HG03439 (cell line): ENCODE measurements around the gene ADAM11.

Experiments
- ATAC-seq: cut with Tn5 transposase; IDR thresholded peaks from one replicate; pipeline ENCODE4 v1.9.1; 2021; ENCODE audit warnings: mild to moderate bottlenecking, moderate library complexity; ENCODE audit not compliant: unreplicated experiment

The ADAM11 gene

DNA sequence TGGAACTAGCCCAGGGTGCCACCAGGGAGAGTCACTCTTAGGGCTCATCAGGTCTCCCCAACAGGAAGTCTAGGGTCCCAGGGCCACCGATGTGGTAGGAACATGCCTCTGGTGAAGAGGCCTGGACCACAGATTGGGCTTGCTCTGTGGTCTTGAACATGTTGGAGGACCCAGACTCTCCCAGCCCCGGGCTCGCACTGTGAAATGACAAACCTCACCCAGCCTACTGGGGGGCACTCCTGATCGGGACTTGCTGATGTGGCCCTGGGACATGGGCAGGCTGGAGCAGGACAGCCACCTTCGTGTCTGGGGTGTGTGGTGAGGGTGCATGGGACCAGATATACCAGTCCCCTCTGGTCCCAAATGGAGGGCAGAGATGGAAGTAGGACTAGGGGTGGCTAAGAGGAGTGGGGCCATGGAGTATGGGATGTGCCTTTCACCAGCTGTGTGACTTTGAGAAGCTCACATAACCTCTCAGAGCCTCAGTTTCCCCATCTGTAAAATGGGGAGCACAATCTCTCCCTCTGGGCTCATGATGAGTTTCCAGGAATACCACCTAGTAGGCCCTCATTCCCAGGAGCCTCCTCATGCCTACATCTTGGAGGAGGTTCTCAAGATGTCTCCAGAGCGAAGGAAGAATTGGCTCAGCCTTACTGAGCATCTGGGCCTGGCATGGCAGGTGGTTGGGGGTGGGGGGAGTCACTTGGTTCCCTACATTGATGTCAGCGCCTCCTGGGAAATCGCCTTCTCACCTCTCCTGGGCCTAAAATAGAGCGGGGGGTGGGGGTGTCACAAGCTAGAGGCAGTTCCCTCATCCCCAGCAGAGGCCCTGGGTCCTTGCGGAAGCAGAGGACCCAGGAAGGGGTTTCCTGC lies 1.5 kb upstream of the ADAM11 start:
- ATAC-seq, result no peak

- no peak for ATAC-seq
Measured at GRCh38 chr17:44757918-44758413, 822 bp upstream of the ADAM11 start.

DNA sequence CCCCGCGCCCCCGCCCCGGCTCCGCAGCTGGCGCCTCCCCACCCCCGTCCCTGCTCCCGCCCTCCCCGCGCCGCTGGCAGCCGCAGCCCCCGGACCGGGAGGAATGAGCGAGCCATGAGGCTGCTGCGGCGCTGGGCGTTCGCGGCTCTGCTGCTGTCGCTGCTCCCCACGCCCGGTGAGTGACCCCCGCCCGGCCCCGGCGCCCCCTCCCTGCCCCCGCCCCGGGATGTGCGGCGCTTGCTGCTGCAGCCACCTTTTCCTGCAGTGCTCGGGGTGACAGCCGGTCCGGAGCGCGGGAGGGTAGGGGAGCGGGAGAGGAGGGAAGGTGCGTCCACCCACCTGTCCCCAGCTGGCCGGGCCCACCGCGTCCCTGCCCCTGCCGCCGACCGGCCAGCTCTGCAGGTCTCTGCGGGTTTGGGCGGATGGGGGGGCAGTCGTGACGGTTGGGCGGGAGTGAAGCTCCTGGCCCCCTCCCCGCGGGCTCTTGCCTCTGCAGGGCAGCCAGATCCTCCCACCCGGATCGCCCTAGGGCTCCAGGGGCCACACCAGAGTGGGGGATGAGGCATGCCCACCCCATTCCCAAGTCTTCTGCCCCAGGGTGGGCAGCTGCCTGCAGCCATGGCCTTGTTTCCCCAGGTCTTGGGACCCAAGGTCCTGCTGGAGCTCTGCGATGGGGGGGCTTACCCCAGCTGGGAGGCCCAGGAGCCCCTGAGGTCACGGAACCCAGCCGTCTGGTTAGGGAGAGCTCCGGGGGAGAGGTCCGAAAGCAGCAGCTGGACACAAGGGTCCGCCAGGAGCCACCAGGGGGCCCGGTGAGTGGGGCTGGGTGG lies 513 bp downstream of the ADAM11 start:
- ATAC-seq, result no peak

DNA sequence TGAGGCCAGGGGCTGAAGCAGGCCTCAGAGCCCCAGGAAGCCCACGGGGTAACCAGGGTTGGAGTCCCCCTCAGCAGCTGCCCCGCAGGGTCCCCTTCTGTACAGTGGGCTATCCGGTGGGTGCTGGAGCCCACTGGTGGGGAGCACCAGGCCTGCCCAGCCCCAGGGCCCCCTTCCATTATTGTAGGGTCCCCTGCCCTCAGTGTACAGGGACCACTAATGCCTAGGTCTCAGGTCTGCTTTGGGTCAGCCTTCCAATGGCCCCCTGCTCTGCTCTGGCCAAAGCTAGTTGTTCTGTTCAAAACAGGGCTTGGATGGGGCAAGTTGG lies 1.1 kb downstream of the ADAM11 start:
- no peak for ATAC-seq

- ATAC-seq, result no peak
Measured at GRCh38 chr17:44760474-44761308, 1.9 kb downstream of the ADAM11 start.

- ATAC-seq, result no peak
Measured at GRCh38 chr17:44761932-44762810, 3.4 kb downstream of the ADAM11 start.

DNA sequence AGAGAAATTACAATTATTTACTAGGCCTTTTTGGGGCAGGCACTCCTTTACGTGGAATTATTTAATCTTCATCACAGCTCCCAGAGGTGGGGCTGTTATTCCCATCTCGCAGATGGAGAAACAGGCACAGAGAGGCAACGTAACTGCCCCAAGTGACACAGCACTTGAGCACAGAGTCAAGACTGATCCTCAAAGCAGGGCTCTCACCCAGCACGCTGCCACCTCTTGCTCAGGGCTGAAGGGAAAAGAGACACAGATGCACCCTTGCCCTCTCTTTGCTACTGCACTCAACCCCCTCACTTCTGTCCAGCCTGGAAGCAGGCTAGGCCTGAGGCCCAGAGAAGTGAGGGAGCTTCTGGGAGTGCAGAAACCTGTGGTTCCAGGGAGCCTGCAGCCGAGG lies 4.4 kb downstream of the ADAM11 start:
- ATAC-seq, result no peak

- ATAC-seq, result no peak
Measured at GRCh38 chr17:44765965-44766364, 7.2 kb downstream of the ADAM11 start.

GRCh38 chr17:44766409-44767038 lies 7.7 kb downstream of the ADAM11 start:
- ATAC-seq, result no peak

DNA sequence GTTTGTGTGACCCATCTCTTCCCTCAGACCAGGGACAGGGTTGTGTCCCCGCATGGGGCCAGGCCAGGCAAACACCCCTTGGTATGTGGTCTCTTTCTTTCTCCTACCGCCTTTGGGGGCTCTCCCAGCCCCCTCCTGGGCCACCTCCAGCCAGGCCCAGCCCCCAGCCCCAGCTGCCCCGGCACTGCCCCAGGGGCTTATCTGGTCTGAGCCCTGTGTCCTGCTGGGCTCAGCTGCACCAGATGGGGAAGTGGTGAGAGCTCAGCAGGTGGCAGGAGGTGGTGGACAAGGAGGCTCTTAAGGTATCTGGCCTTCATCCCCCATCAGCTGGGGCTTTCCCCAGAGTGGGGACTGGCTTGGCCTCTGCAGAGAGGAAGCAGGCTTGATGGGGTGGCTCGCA lies 8.7 kb downstream of the ADAM11 start:
- no peak for ATAC-seq

DNA sequence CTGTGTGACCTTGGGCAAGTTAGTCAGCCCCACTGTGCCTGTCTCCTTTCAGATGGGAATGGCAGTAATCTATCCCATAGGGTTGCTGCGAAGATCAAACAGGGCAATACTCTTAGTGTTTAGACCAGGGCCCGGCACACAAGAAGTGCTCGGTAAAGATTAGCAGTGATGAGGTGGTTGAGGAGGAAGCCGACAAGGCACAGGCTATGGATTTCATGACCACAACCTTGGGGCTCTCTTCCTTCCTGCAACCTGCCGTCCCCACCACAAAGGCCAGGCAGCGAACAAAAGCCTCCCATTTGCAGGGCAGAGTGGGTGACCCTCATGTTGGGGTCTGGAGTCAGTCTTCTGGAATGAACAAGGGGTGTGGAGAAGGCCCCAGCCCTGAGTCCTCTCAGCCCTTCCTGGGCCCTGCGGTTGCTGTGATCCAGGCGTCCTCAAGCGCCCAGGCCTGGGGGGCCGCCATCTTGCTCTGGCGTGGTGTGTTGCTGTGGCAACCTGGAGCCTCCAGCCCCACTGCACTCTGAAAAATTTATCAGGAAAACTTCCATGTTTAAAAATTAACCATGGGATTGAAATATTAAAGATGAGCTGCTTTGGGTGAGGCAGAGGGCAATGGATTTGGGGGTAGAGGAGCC lies 9.8 kb downstream of the ADAM11 start:
- ATAC-seq, result no peak

DNA sequence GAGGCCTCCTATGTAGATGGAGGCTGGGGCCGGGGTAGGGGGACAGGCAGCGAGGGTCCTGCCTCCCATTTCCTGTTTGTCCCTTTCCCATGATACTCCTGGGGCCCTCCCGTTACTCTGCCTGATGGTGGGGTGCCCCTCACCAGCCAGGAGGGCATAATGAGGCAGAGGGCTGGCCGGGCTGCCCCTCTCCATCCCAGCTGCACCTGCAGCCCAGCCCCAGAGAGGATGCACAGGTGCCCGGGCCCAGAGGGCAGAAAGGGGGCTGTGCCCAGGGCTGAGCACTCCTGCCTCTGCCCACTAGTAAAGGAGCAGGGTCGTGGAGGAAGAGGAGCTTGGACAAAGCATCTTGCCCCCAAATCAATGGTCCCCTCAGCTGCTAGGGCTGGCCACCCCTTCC lies 10.4 kb downstream of the ADAM11 start:
- ATAC-seq, result no peak

DNA sequence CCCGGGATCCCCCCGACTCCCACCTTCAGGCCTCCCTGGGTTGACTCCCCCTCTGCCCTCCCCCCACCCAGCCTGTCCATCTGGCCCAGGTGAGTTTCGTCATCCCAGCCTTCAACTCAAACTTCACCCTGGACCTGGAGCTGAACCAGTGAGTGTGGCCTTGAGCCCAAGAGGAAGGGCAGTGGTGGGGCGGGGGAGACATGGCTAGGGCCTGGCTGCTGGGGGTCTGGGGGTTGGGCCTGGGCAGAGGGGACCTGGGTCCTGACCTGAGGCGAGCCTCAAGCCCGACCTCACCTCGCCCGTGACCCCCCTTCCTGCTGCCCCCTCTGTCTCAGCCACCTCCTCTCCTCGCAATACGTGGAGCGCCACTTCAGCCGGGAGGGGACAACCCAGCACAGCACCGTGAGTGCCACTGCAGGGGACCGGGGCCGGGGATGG lies 10.9 kb downstream of the ADAM11 start:
- no peak for ATAC-seq

GRCh38 chr17:44770166-44770925 lies 11.6 kb downstream of the ADAM11 start:
- ATAC-seq, result no peak

DNA sequence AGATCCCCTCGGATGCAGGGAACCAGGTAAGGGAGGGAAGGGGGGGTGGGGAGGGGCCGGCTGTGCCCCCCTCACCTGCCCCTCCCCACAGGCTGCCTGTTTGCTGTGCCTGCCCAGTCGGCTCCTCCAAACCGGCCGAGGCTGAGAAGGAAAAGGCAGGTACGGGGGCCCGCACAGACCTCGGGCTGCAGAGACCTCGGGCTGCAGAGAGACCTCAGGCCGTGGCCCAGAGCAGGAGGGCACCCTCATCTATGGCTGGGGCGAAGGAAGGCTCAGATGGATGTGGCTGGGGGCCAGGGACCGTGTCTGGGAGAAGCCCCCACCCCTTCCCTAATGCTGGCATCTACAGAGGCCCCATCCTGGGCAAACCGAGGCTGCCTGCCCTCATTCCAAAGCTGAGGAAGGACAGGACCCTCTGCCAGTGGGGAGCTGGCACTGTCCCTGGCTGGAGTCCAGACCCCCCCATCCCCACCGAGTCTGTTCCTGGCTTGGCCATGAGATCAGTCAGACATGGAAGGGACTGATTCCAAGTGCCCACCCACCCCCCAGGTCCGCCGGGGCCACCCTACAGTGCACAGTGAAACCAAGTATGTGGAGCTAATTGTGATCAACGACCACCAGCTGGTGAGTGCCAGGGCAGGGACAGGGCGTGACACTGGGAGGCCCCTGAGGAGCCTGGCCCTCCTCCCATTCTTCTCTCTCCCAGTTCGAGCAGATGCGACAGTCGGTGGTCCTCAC lies 13.7 kb downstream of the ADAM11 start:
- ATAC-seq, result no peak

DNA sequence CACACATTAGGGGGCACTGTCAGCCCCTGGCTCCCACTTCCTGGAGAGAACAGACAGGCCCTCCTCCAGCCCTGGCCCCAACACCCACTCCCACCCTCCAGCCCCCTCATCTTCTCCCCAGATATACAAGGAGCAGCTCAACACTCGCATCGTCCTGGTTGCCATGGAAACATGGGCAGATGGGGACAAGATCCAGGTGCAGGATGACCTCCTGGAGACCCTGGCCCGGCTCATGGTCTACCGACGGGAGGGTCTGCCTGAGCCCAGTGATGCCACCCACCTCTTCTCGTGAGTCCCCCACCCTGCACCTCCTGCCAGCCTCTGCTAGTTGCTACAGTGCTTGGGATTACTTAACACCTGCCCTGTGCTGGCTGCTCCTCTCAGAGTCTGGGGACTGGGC lies 14.4 kb downstream of the ADAM11 start:
- ATAC-seq, result no peak

- peak; percentile 24 for ATAC-seq
Measured at GRCh38 chr17:44774271-44775135, 15.7 kb downstream of the ADAM11 start.
